ENCODE results near the gene TPCN1. TPM values are rescaled to one million over a fixed set of nuclear protein-coding genes. Genes with fewer than 3 reads are reported as not detected.

TPCN1 gene
- total RNA-seq, 4 donors from 2014 or later: 16.5 to 38.4 (median 28.8) TPM

DNA sequence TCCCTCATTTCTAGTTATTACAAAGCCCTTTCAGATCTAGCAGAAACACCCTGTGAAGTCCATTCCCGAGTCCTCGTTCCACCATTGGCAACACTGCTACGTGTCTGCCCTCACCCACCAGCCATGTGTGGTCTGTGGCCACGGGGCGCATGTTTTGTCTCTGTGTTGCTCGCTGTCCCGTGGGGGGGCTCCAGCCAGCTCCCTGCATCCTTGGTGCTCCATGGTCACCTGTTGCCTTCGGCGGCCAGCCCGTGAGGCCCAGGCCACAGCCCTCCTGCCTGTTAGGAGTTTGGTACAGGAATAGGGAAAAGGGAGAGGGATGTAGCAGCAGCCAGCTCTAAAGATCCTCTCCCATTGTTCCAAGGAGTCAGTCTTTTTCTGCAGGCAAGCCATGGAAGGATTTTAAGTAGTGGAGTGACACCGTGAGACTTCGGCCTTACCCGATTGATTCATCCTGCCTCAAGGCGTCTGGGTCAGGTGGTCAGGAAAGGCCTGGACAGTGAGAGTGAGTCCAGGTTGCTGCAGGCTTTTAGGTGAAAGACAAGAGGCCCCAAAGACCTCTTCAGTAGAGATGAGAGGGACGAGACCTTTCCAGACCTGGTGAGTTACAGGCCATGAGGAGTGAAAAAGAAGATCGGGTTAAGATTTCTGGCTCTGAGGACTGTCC, 30.3 kb downstream of the TPCN1 start:
- no peak overlapping the region for H3K4me3 ChIP-seq (ENCODE audit: low read depth, poor library complexity, severe bottlenecking)
- no peak for DNase-seq (ENCODE audit: low spot score in 2 of 2)
- TF ChIP-seq, protein P1, sequence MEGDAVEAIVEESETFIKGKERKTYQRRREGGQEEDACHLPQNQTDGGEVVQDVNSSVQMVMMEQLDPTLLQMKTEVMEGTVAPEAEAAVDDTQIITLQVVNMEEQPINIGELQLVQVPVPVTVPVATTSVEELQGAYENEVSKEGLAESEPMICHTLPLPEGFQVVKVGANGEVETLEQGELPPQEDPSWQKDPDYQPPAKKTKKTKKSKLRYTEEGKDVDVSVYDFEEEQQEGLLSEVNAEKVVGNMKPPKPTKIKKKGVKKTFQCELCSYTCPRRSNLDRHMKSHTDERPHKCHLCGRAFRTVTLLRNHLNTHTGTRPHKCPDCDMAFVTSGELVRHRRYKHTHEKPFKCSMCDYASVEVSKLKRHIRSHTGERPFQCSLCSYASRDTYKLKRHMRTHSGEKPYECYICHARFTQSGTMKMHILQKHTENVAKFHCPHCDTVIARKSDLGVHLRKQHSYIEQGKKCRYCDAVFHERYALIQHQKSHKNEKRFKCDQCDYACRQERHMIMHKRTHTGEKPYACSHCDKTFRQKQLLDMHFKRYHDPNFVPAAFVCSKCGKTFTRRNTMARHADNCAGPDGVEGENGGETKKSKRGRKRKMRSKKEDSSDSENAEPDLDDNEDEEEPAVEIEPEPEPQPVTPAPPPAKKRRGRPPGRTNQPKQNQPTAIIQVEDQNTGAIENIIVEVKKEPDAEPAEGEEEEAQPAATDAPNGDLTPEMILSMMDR (IDR thresholded peaks at IDR 0.05): no peak
- no peak for TF ChIP-seq POLR2A (IDR thresholded peaks at IDR 0.05)
- intact Hi-C loops (cut with DNase I; ENCODE audit: low total_unique reads): no loop called here
- WGBS, 2 donors: 90 to 94% methylated on average over 16 of the region's 16 CpGs

DNA sequence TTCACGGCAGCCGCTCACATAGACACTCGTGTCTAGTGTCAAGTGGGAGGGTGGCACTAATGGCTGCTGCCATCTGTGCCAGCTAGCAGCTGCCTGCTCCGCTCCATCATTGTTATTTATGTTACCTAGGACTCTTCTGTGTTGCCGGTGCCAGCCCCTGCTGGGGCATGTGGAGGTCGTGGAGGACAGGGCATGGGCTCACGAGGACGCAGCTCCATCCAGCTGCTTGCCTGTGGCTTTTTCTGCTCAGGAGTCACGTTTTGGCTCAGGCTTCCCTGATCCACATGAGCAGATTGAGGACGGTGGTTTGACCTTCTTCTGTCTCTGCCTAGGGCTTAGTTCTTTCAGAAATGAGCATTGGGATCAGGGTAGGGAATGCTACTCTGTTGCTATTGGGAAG, 31.2 kb downstream of the TPCN1 start:
- intact Hi-C loops (cut with DNase I; ENCODE audit: low total_unique reads): no loop called here
- TF ChIP-seq POLR2A (IDR thresholded peaks at IDR 0.05): no peak
- TF ChIP-seq, protein P1 (IDR thresholded peaks at IDR 0.05): no peak
- 89 to 90% methylated on average over 10 of the region's 10 CpGs for WGBS, 2 donors
- DNase-seq (ENCODE audit: low spot score in 2 of 2): no peak
- no peak overlapping the region for H3K4me3 ChIP-seq (ENCODE audit: low read depth, poor library complexity, severe bottlenecking)

DNA sequence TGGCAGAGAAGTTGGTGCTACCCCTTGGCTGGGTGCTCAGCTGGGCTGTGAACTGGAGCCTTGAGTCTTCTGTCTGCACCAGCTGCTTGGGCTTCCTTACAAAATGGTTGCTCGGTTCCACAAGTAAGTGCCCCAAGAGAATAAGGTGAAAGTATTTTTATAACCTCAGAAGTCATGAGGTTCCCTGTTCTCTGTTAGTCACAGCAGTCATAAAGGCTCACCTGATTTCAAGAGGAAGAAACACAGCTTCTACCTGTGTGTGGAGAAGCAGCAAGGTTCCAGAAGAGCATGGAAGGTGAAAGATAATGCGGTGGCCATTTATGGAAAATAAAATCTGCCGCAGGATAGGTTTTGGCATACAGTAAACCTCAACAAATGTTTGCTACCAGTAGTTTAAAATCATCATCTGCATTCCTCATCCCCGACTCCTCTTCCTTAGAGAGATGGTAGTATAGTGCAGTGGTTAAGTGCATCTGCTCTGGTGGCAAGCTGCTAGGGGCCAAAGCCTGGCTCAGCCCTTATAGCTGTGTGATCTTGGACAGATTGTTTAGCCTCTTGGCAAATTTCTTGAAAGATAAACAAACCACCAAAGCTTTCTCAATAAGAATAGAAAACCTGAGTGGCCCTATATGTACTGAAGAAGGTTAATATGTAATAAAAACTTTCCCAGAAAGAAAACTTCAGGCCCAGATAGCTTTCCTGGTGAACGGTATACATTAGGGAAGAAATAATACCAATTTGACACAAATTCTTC, 32.4 kb downstream of the TPCN1 start:
- H3K4me3 ChIP-seq (ENCODE audit: low read depth, poor library complexity, severe bottlenecking): no peak overlapping the region
- 96 to 98% methylated on average over 5 of the region's 5 CpGs for WGBS, 2 donors
- no peak for DNase-seq (ENCODE audit: low spot score in 2 of 2)
- TF ChIP-seq POLR2A (IDR thresholded peaks at IDR 0.05): no peak
- TF ChIP-seq, protein P1 (IDR thresholded peaks at IDR 0.05): no peak
- intact Hi-C loops (cut with DNase I; ENCODE audit: low total_unique reads): no loop called here

DNA sequence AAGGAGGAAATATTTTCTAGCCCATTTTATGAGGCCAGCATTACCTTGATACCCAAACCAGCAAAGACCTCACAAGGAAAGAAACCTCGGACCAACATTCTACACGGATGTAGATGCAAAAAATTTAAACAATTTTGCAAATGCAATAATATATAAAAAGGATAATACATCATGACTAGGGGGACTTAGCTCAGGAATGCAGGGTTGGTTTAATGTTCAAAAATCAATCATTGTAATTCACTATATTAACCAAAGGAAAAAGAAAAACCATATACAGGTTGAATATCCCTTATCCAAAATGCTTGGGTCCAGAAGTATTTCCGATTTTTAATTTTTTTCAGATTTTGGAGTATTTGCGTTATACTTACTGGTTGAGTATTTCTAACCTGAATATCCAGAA, 33.0 kb downstream of the TPCN1 start:
- no peak for DNase-seq (ENCODE audit: low spot score in 2 of 2)
- TF ChIP-seq, protein P1 (IDR thresholded peaks at IDR 0.05): no peak
- TF ChIP-seq POLR2A (IDR thresholded peaks at IDR 0.05): no peak
- WGBS, 2 donors: 97 to 98% methylated on average over 4 of the region's 4 CpGs
- H3K4me3 ChIP-seq (ENCODE audit: low read depth, poor library complexity, severe bottlenecking): no peak overlapping the region
- intact Hi-C loops (cut with DNase I; ENCODE audit: low total_unique reads): no loop called here

DNA sequence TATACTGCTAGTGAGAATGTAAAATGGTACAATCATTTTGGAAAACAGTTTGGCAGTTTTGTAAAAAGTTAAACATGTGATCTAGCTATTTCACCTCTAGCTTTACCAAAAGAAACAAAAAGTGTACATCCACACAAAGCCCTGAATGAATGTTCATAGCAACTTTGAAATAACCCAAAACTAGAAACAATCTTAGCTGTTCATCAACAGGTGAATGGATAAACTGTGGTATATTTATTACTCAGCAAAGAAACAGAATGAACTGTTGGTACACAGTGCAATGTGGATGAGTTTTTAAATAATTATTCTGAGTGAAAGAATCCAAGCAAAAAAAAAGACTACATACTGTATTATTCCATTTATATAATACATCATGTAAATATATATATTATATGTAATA, 36.3 kb downstream of the TPCN1 start:
- intact Hi-C loops (cut with DNase I; ENCODE audit: low total_unique reads): no loop called here
- H3K4me3 ChIP-seq (ENCODE audit: low read depth, poor library complexity, severe bottlenecking): no peak overlapping the region
- DNase-seq (ENCODE audit: low spot score in 2 of 2): no peak
- TF ChIP-seq, protein P1 (IDR thresholded peaks at IDR 0.05): no peak
- TF ChIP-seq POLR2A (IDR thresholded peaks at IDR 0.05): no peak
